ENCODE results near the gene HSD11B1.

The HSD11B1 gene

DNA sequence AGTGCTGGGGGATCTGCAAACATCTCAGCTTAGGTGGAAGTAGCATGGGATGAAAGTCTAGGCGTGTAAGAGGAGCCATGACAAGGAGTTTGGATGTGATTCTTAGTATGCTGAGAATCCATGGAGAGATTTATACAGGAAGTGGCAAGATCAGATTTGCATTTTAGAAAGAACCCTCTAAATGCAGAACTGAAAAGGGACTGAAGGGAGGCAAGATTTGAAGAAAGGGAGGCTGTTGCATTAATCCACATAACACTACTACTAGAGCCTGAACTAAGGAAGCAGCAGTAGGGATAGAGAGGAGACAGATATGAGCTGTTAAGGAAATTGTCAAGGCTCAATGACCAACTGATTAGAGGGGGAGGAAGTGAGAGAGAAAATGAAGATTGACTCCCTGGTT is 69.9 kb downstream of the HSD11B1 start:
- H3K4me3 ChIP-seq (ENCODE audit: low read depth, low read length), result no peak overlapping the region
- DNase-seq (ENCODE audit: low read depth), result no peak
- no peak for TF ChIP-seq CTCF (IDR thresholded peaks at IDR 0.05; ENCODE audit: low read depth, low read length, missing control alignments)

- no peak overlapping the region for H3K4me3 ChIP-seq (ENCODE audit: low read depth, low read length)
- no peak for TF ChIP-seq CTCF (IDR thresholded peaks at IDR 0.05; ENCODE audit: low read depth, low read length, missing control alignments)
- DNase-seq (ENCODE audit: low read depth), result no peak
These were observed 71.0 kb downstream of the HSD11B1 start for GRCh38 chr1:209775678-209776077.

GRCh38 chr1:209777587-209777986 is 72.9 kb downstream of the HSD11B1 start:
- H3K4me3 ChIP-seq (ENCODE audit: low read depth, low read length), result no peak overlapping the region
- DNase-seq (ENCODE audit: low read depth), result no peak
- TF ChIP-seq CTCF (IDR thresholded peaks at IDR 0.05; ENCODE audit: low read depth, low read length, missing control alignments), result no peak

DNA sequence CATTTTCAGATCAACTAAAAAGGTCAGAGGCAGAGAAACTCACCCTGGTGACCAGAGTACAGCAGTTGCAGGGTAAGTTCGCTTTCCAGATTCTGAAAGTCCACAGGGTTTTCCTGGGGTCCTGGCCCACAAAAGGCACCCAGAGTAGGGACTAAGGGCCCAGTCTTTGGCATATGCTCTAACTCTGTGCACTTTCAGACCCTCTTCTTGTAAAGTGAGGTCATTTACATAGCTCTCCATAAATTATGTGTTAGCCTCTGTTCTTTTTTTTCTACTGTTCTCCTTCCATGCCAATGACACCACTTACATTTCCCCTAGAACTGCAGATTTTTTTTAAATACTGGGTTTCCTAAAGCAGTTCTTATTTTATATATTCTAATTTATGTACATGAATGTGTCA is 73.5 kb downstream of the HSD11B1 start:
- no peak overlapping the region for H3K4me3 ChIP-seq (ENCODE audit: low read depth, low read length)
- no peak for TF ChIP-seq CTCF (IDR thresholded peaks at IDR 0.05; ENCODE audit: low read depth, low read length, missing control alignments)
- no peak for DNase-seq (ENCODE audit: low read depth)

- TF ChIP-seq CTCF (IDR thresholded peaks at IDR 0.05; ENCODE audit: low read depth, low read length, missing control alignments), result no peak
- no peak for DNase-seq (ENCODE audit: low read depth)
- H3K4me3 ChIP-seq (ENCODE audit: low read depth, low read length), result no peak overlapping the region
These were observed 75.6 kb downstream of the HSD11B1 start for GRCh38 chr1:209780268-209780667.

DNA sequence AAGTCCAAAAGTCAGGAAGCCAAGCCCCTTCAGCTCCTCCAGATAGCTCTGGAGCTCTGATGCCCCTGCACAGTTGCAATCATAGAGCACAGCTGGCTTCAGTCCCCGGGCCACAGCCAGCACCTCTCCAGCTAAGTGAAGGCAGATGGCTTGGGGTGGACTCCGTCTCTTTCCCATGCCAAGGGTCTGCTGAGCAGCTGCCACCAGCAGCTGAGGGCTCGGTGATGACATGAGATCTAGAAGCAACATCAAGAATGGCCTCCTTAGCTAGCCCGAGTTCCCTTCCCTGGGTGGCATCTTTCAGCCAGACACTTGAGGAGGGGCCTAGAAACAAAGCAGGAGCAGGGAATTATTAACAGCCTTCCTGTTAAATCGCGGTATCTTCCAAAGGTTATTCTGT is 78.7 kb downstream of the HSD11B1 start:
- no peak for DNase-seq (ENCODE audit: low read depth)
- peak overlapping the region; percentile 94; the same call in 1 of the 2 replicates for H3K4me3 ChIP-seq (ENCODE audit: low read depth, low read length)
- TF ChIP-seq CTCF (IDR thresholded peaks at IDR 0.05; ENCODE audit: low read depth, low read length, missing control alignments), result no peak
